Effector memory CD4-positive, alpha-beta T cell (primary cell): ENCODE results near the gene ATP5MC2.

Experiments
- DNase-seq, 3 donors: peaks; one replicate each; pipeline ENCODE4 v3.0.0-alpha.2; 2020
- H3K27ac ChIP-seq: 2 replicates; pipeline ENCODE4 v1.7.0; 2013; ENCODE audit warnings: mild to moderate bottlenecking, low read length, moderate library complexity; ENCODE audit not compliant: insufficient read depth, poor library complexity, severe bottlenecking
- H3K27me3 ChIP-seq: replicated peaks from 2 replicates; pipeline ENCODE4 v1.7.0; 2013; ENCODE audit warnings: mild to moderate bottlenecking, low read length; ENCODE audit not compliant: insufficient read depth, control insufficient read depth, poor library complexity, severe bottlenecking
- H3K36me3 ChIP-seq: 2 replicates; pipeline ENCODE4 v1.7.0; 2013; ENCODE audit warnings: mild to moderate bottlenecking, low read length, moderate library complexity; ENCODE audit not compliant: control insufficient read depth, insufficient read depth
- H3K4me1 ChIP-seq: 2 replicates; pipeline ENCODE4 v1.7.0; 2013; ENCODE audit warnings: low read length, mild to moderate bottlenecking; ENCODE audit not compliant: control insufficient read depth, insufficient read depth, poor library complexity, severe bottlenecking
- H3K4me3 ChIP-seq: 2 replicates; pipeline ENCODE4 v1.7.0; 2013; ENCODE audit warnings: low read length, low read depth, mild to moderate bottlenecking; ENCODE audit not compliant: insufficient read depth, poor library complexity, severe bottlenecking
- H3K9me3 ChIP-seq: 2 replicates; pipeline ENCODE4 v1.7.0; 2013; ENCODE audit warnings: mild to moderate bottlenecking, low read length, moderate library complexity; ENCODE audit not compliant: control insufficient read depth

The ATP5MC2 gene

GRCh38 chr12:53677016-53677799 is 1.3 kb upstream of the ATP5MC2 start:
- H3K9me3 ChIP-seq: no peaks in the 10 kb centered on the region
- H3K4me1 ChIP-seq: peaks cover 19% of the 10 kb centered on the region
- DNase-seq: no peak
- peak overlapping the region; percentile 82 for H3K4me3 ChIP-seq
- H3K27ac ChIP-seq: no peak overlapping the region
- peaks cover 6% of the 10 kb centered on the region for H3K36me3 ChIP-seq
- H3K27me3 ChIP-seq: peaks cover 5% of the 10 kb centered on the region

- Histone ChIP-seq H3K27me3 (peaks cover 5% of the 10 kb centered on the region), H3K9me3 (no peaks in the 10 kb centered on the region), H3K4me3 (peak overlapping the region; percentile 82), H3K4me1 (peaks cover 19% of the 10 kb centered on the region), H3K27ac (no peak overlapping the region), H3K36me3 (peaks cover 11% of the 10 kb centered on the region)
- peak in 1 of 3 donors; percentile 9 for DNase-seq
Measured at GRCh38 chr12:53676656-53677015, 753 bp upstream of the ATP5MC2 start.

- Histone ChIP-seq H3K4me3 (peak overlapping the region; percentile 82), H3K36me3 (peaks cover 26% of the 10 kb centered on the region), H3K27me3 (peaks cover 5% of the 10 kb centered on the region), H3K9me3 (no peaks in the 10 kb centered on the region), H3K4me1 (peaks cover 19% of the 10 kb centered on the region), H3K27ac (peak overlapping the region; percentile 71)
- no peak for DNase-seq
Measured at GRCh38 chr12:53674977-53675700, 744 bp downstream of the ATP5MC2 start.

GRCh38 chr12:53670971-53671370 is 4.9 kb downstream of the ATP5MC2 start:
- H3K4me1 ChIP-seq: peaks cover 11% of the 10 kb centered on the region
- no peak overlapping the region for H3K27ac ChIP-seq
- no peaks in the 10 kb centered on the region for H3K27me3 ChIP-seq
- DNase-seq: no peak
- H3K36me3 ChIP-seq: peaks cover 60% of the 10 kb centered on the region
- H3K9me3 ChIP-seq: no peaks in the 10 kb centered on the region
- no peak overlapping the region for H3K4me3 ChIP-seq

GRCh38 chr12:53670308-53670707 is 5.6 kb downstream of the ATP5MC2 start:
- no peak overlapping the region for H3K27ac ChIP-seq
- H3K9me3 ChIP-seq: no peaks in the 10 kb centered on the region
- DNase-seq: no peak
- no peaks in the 10 kb centered on the region for H3K27me3 ChIP-seq
- peaks cover 8% of the 10 kb centered on the region for H3K4me1 ChIP-seq
- peaks cover 66% of the 10 kb centered on the region for H3K36me3 ChIP-seq
- no peak overlapping the region for H3K4me3 ChIP-seq

GRCh38 chr12:53667080-53667479 is 8.8 kb downstream of the ATP5MC2 start:
- no peak overlapping the region for H3K4me3 ChIP-seq
- peaks cover 78% of the 10 kb centered on the region for H3K36me3 ChIP-seq
- H3K9me3 ChIP-seq: no peaks in the 10 kb centered on the region
- DNase-seq: no peak
- H3K27me3 ChIP-seq: no peaks in the 10 kb centered on the region
- H3K27ac ChIP-seq: no peak overlapping the region
- H3K4me1 ChIP-seq: no peaks in the 10 kb centered on the region

GRCh38 chr12:53664936-53665335 is 10.9 kb downstream of the ATP5MC2 start:
- DNase-seq: no peak
- no peaks in the 10 kb centered on the region for H3K9me3 ChIP-seq
- H3K27ac ChIP-seq: no peak overlapping the region
- H3K4me3 ChIP-seq: no peak overlapping the region
- no peaks in the 10 kb centered on the region for H3K4me1 ChIP-seq
- no peaks in the 10 kb centered on the region for H3K27me3 ChIP-seq
- peaks cover 57% of the 10 kb centered on the region for H3K36me3 ChIP-seq

GRCh38 chr12:53664191-53664590 is 11.7 kb downstream of the ATP5MC2 start:
- Histone ChIP-seq H3K36me3 (peaks cover 49% of the 10 kb centered on the region), H3K9me3 (no peaks in the 10 kb centered on the region)

GRCh38 chr12:53660041-53660440 is 15.8 kb downstream of the ATP5MC2 start:
- DNase-seq: no peak
- Histone ChIP-seq H3K4me3 (no peak overlapping the region), H3K9me3 (no peaks in the 10 kb centered on the region), H3K27ac (no peak overlapping the region), H3K27me3 (no peaks in the 10 kb centered on the region), H3K36me3 (peaks cover 16% of the 10 kb centered on the region), H3K4me1 (no peaks in the 10 kb centered on the region)

More at GRCh38 chr12:53664191-53664590, 11.7 kb downstream of the ATP5MC2 start:
- DNase-seq: no peak
- Histone ChIP-seq H3K27ac (no peak overlapping the region), H3K4me3 (no peak overlapping the region), H3K27me3 (no peaks in the 10 kb centered on the region), H3K4me1 (no peaks in the 10 kb centered on the region)

- H3K27me3 ChIP-seq: no peaks in the 10 kb centered on the region
- DNase-seq: no peak
- H3K27ac ChIP-seq: no peak overlapping the region
- no peaks in the 10 kb centered on the region for H3K9me3 ChIP-seq
- no peaks in the 10 kb centered on the region for H3K4me1 ChIP-seq
- no peak overlapping the region for H3K4me3 ChIP-seq
- peaks cover 11% of the 10 kb centered on the region for H3K36me3 ChIP-seq
Measured at GRCh38 chr12:53659571-53659981, 16.3 kb downstream of the ATP5MC2 start.
